ENCODE measurements around the gene HDDC3.

HDDC3 gene

GRCh38 chr15:90931828-90932659 is at the start of gene HDDC3:
Gene HDDC3 (minus strand): TSS chr15:90932549. CDS start chr15:90932540, 9 bp downstream.
- in situ Hi-C loops (cut with HindIII; ENCODE audit: low sequenced_read_pairs): loop anchor here (25.0 kb wide), 2 partner anchors 95 to 295 kb away; no protein-coding TSS in a partner anchor

- in situ Hi-C loops (cut with HindIII; ENCODE audit: low sequenced_read_pairs): no loop called here
Observed at GRCh38 chr15:90982135-90982534, 49.8 kb upstream of the HDDC3 start.

- in situ Hi-C loops (cut with HindIII; ENCODE audit: low sequenced_read_pairs): no loop called here
Observed at GRCh38 chr15:90981681-90982080, 49.3 kb upstream of the HDDC3 start.

GRCh38 chr15:90979582-90979981 is 47.2 kb upstream of the HDDC3 start:
- in situ Hi-C loops (cut with HindIII; ENCODE audit: low sequenced_read_pairs): no loop called here

- in situ Hi-C loops (cut with HindIII; ENCODE audit: low sequenced_read_pairs): loop anchor here (25.0 kb wide), 1 partner anchor 288 kb away; no protein-coding TSS in a partner anchor
Observed at GRCh38 chr15:90974216-90974615, 41.9 kb upstream of the HDDC3 start.

GRCh38 chr15:90972133-90972532 is 39.8 kb upstream of the HDDC3 start:
- in situ Hi-C loops (cut with HindIII; ENCODE audit: low sequenced_read_pairs): loop anchor here (25.0 kb wide), 1 partner anchor 290 kb away; no protein-coding TSS in a partner anchor

- in situ Hi-C loops (cut with HindIII; ENCODE audit: low sequenced_read_pairs): loop anchor here (25.0 kb wide), 1 partner anchor 292 kb away; no protein-coding TSS in a partner anchor
Observed at GRCh38 chr15:90970274-90970673, 37.9 kb upstream of the HDDC3 start.

- in situ Hi-C loops (cut with HindIII; ENCODE audit: low sequenced_read_pairs): loop anchor here (25.0 kb wide), 1 partner anchor 294 kb away; no protein-coding TSS in a partner anchor
Observed at GRCh38 chr15:90968434-90968833, 36.1 kb upstream of the HDDC3 start.

GRCh38 chr15:90967206-90967605 is 34.9 kb upstream of the HDDC3 start:
- in situ Hi-C loops (cut with HindIII; ENCODE audit: low sequenced_read_pairs): loop anchor here (25.0 kb wide), 1 partner anchor 295 kb away; no protein-coding TSS in a partner anchor

- in situ Hi-C loops (cut with HindIII; ENCODE audit: low sequenced_read_pairs): loop anchor here (25.0 kb wide), 1 partner anchor 296 kb away; no protein-coding TSS in a partner anchor
Observed at GRCh38 chr15:90966262-90966661, 33.9 kb upstream of the HDDC3 start.

- in situ Hi-C loops (cut with HindIII; ENCODE audit: low sequenced_read_pairs): loop anchor here (25.0 kb wide), 1 partner anchor 300 kb away; no protein-coding TSS in a partner anchor
Observed at GRCh38 chr15:90962021-90962420, 29.7 kb upstream of the HDDC3 start.

- in situ Hi-C loops (cut with HindIII; ENCODE audit: low sequenced_read_pairs): loop anchor here (25.0 kb wide), 1 partner anchor 302 kb away; no protein-coding TSS in a partner anchor
Observed at GRCh38 chr15:90960298-90961091, 28.1 kb upstream of the HDDC3 start.

GRCh38 chr15:90959894-90960293 is 27.5 kb upstream of the HDDC3 start:
- in situ Hi-C loops (cut with HindIII; ENCODE audit: low sequenced_read_pairs): loop anchor here (25.0 kb wide), 1 partner anchor 302 kb away; no protein-coding TSS in a partner anchor

- in situ Hi-C loops (cut with HindIII; ENCODE audit: low sequenced_read_pairs): loop anchor here (25.0 kb wide), 1 partner anchor 303 kb away; no protein-coding TSS in a partner anchor
Observed at GRCh38 chr15:90959028-90959595, 26.8 kb upstream of the HDDC3 start.

GRCh38 chr15:90957791-90958190 is 25.4 kb upstream of the HDDC3 start:
- in situ Hi-C loops (cut with HindIII; ENCODE audit: low sequenced_read_pairs): loop anchor here (25.0 kb wide), 1 partner anchor 305 kb away; no protein-coding TSS in a partner anchor

GRCh38 chr15:90957031-90957790 is 24.9 kb upstream of the HDDC3 start:
- in situ Hi-C loops (cut with HindIII; ENCODE audit: low sequenced_read_pairs): loop anchor here (25.0 kb wide), 1 partner anchor 305 kb away; no protein-coding TSS in a partner anchor

GRCh38 chr15:90956274-90957030 is 24.1 kb upstream of the HDDC3 start:
- in situ Hi-C loops (cut with HindIII; ENCODE audit: low sequenced_read_pairs): loop anchor here (25.0 kb wide), 1 partner anchor 306 kb away; no protein-coding TSS in a partner anchor

GRCh38 chr15:90955624-90956273 is 23.4 kb upstream of the HDDC3 start:
- in situ Hi-C loops (cut with HindIII; ENCODE audit: low sequenced_read_pairs): loop anchor here (25.0 kb wide), 1 partner anchor 307 kb away; no protein-coding TSS in a partner anchor

Data from endothelial cell of hepatic sinusoid (primary cell).